Measurements from ENCODE around the gene CNRIP1.

GRCh38 chr2:68252400-68253218, 67.1 kb downstream of the CNRIP1 start, which contains the start of gene PPP3R1:
- TF ChIP-seq ZSCAN20 (CRISPR knock-in tag; IDR thresholded peaks at IDR 0.05) (no peak), ESRRA (IDR thresholded peaks at IDR 0.05; ENCODE audit: borderline replicate concordance, low read length) (no peak), POLR2A (IDR thresholded peaks at IDR 0.05; ENCODE audit: low read length) (peak; percentile 98), NR3C1 (IDR thresholded peaks at IDR 0.05) (no peak), TFCP2L1 (CRISPR knock-in tag; IDR thresholded peaks at IDR 0.05) (peak; percentile 46; the same call in 1 of the 2 replicates), BHLHE40 (IDR thresholded peaks at IDR 0.05; ENCODE audit: low read depth, low read length) (no peak), RAD21 (conservative IDR thresholded peaks at IDR 0.05 in 1 of 2, IDR thresholded peaks at IDR 0.05 in 1 of 2) (no peak)
- TF ChIP-seq, protein P1, sequence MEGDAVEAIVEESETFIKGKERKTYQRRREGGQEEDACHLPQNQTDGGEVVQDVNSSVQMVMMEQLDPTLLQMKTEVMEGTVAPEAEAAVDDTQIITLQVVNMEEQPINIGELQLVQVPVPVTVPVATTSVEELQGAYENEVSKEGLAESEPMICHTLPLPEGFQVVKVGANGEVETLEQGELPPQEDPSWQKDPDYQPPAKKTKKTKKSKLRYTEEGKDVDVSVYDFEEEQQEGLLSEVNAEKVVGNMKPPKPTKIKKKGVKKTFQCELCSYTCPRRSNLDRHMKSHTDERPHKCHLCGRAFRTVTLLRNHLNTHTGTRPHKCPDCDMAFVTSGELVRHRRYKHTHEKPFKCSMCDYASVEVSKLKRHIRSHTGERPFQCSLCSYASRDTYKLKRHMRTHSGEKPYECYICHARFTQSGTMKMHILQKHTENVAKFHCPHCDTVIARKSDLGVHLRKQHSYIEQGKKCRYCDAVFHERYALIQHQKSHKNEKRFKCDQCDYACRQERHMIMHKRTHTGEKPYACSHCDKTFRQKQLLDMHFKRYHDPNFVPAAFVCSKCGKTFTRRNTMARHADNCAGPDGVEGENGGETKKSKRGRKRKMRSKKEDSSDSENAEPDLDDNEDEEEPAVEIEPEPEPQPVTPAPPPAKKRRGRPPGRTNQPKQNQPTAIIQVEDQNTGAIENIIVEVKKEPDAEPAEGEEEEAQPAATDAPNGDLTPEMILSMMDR (IDR thresholded peaks at IDR 0.05): no peak
- TF ChIP-seq, protein P2, sequence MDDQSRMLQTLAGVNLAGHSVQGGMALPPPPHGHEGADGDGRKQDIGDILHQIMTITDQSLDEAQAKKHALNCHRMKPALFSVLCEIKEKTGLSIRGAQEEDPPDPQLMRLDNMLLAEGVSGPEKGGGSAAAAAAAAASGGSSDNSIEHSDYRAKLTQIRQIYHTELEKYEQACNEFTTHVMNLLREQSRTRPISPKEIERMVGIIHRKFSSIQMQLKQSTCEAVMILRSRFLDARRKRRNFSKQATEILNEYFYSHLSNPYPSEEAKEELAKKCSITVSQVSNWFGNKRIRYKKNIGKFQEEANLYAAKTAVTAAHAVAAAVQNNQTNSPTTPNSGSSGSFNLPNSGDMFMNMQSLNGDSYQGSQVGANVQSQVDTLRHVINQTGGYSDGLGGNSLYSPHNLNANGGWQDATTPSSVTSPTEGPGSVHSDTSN (IDR thresholded peaks at IDR 0.05): peak; percentile 67; the same call in 1 of the 2 replicates

All from A549 (cell line).